GM21447 (cell line): Measurements from ENCODE around the gene ADAMTS19.
"Not testable (repeated sequence)": the region's sequence is repeated elsewhere in the genome, so short reads cannot be mapped to it uniquely, and the experiment has no call there.

Source experiments
- ATAC-seq: cut with Tn5 transposase; IDR thresholded peaks from one replicate; pipeline ENCODE4 v1.9.1; 2021; ENCODE audit not compliant: unreplicated experiment

The ADAMTS19 gene, protein sequence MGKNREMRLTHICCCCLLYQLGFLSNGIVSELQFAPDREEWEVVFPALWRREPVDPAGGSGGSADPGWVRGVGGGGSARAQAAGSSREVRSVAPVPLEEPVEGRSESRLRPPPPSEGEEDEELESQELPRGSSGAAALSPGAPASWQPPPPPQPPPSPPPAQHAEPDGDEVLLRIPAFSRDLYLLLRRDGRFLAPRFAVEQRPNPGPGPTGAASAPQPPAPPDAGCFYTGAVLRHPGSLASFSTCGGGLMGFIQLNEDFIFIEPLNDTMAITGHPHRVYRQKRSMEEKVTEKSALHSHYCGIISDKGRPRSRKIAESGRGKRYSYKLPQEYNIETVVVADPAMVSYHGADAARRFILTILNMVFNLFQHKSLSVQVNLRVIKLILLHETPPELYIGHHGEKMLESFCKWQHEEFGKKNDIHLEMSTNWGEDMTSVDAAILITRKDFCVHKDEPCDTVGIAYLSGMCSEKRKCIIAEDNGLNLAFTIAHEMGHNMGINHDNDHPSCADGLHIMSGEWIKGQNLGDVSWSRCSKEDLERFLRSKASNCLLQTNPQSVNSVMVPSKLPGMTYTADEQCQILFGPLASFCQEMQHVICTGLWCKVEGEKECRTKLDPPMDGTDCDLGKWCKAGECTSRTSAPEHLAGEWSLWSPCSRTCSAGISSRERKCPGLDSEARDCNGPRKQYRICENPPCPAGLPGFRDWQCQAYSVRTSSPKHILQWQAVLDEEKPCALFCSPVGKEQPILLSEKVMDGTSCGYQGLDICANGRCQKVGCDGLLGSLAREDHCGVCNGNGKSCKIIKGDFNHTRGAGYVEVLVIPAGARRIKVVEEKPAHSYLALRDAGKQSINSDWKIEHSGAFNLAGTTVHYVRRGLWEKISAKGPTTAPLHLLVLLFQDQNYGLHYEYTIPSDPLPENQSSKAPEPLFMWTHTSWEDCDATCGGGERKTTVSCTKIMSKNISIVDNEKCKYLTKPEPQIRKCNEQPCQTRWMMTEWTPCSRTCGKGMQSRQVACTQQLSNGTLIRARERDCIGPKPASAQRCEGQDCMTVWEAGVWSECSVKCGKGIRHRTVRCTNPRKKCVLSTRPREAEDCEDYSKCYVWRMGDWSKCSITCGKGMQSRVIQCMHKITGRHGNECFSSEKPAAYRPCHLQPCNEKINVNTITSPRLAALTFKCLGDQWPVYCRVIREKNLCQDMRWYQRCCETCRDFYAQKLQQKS

GRCh38 chr5:129459777-129460671 is at the start of gene ADAMTS19:
ADAMTS19 (plus strand) TSS chr5:129460298; CDS start chr5:129460392, 94 bp downstream.
- ATAC-seq = no peak

GRCh38 chr5:129410488-129410887 is 49.6 kb upstream of the ADAMTS19 start:
- no peak for ATAC-seq

DNA sequence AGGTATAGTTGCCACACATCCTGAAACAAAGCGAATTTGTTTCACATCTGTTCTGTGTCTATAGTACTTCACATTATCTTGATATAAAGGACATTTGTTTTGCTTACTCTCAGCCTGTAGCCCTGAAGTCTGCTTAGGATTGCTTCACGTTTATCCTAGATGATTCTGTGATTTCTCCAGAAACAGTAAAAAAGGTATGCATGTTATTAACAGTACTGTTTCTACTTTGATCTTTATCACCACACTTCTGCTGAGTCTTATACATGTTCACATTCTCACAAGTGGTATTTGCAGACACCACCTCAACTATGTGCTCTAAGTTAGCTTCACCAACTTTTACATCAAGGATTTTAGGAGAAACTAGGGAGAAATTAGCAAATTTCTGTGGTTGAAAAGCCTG is 47.4 kb upstream of the ADAMTS19 start:
- no peak for ATAC-seq

- no peak for ATAC-seq
Observed at GRCh38 chr5:129413570-129413969, 46.5 kb upstream of the ADAMTS19 start.

GRCh38 chr5:129419292-129419691 is 40.8 kb upstream of the ADAMTS19 start:
- no peak for ATAC-seq

DNA sequence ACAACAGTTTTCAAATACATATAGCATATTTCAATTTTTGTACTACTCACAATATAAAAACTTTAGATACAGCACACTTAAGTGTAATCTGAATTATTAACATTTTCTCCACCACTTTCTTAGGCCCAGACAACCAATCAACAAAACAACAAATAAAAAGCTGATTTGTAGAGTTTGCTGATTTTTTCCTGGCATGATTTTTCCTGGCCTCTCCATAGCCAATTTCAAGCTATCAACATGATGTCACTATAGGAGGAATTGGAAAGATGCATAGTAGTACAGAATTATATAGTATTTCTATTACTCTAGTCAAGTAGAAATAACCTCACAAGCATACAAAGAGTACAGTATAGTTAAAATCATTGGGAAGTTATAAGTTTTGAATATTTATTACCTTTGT is 35.1 kb upstream of the ADAMTS19 start:
- no peak for ATAC-seq

GRCh38 chr5:129426071-129426470 is 34.0 kb upstream of the ADAMTS19 start:
- no peak for ATAC-seq

GRCh38 chr5:129428636-129429035 is 31.5 kb upstream of the ADAMTS19 start:
- ATAC-seq = not testable (repeated sequence)

- no peak for ATAC-seq
Observed at GRCh38 chr5:129431406-129431805, 28.7 kb upstream of the ADAMTS19 start.

DNA sequence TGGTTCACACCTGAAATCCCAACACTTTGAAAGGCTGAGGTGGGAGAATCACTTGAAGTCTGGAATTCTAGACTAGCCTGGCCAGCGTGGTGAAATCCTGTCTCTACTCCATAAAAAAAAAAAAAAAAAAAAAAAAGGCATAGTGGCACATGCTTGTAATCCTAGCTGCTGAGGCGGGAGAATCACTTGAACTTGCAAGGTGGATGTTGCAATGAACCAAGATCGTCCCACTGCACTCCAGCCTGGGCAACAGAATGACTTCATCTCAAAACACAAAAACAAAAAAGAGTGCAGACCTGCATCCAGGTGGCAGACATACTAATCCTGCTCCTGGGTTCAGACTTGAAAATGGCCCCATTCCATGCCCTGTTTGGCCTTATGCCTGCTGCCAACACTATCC is 21.8 kb upstream of the ADAMTS19 start:
- ATAC-seq = no peak

- ATAC-seq = no peak
Observed at GRCh38 chr5:129440424-129440823, 19.7 kb upstream of the ADAMTS19 start.

DNA sequence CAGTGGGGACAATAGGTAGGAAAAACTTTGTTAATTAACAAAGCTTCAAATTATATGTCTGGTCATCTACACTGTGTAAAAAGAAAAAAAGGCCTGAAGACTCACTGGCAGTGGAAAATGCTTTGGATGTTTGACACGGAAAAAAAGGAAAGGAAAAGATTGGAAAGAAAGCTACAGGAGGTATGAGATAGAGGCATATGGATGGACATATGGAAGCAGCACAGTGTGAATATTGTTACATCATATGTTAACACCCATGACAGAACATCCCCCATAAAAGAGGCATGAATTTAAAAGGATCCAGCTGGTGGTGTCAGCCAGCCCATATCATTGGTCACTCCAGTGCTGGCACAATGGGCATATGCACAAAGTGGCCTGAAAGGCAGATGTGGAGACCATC is 19.0 kb upstream of the ADAMTS19 start:
- no peak for ATAC-seq

GRCh38 chr5:129445379-129445778 is 14.7 kb upstream of the ADAMTS19 start:
- no peak for ATAC-seq

DNA sequence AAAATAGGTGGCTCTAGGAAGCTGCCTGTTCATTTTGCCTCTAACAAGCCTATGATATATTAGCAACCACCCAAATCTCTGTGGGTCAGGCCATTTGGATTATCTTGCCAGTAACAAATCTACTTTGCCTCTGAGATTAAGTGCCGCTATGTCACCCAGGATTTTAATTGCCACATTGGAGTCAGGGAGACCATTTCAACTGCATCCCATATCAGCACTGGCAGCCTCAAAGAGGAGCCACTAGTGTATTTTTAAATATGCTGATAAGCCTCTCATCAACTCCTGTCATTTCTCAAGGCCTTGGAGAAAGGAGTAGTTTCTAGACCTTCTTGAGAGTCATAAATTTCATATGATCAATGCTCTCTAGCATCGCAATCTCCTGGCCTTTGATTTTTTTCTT is 12.1 kb upstream of the ADAMTS19 start:
- no peak for ATAC-seq

GRCh38 chr5:129448654-129449053 is 11.4 kb upstream of the ADAMTS19 start:
- no peak for ATAC-seq

- ATAC-seq = no peak
Observed at GRCh38 chr5:129454461-129454860, 5.6 kb upstream of the ADAMTS19 start.

DNA sequence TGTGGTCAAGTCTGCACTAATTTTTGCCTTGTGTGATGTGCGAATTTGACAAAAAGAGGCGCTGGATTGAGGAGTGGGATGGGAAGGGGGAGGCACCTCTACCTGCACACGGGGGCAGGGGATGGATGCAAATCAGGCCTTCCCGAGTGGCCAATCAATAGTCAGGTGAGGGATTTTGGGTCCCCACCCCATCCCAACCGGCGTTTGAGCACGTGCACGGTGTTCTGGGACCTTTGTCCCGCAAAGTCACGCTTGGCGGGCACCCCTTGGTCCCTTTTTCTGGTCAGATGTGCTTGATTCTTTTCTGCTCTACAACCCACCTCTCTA is 685 bp upstream of the ADAMTS19 start:
- no peak for ATAC-seq

GRCh38 chr5:129460672-129460935 is 506 bp downstream of the ADAMTS19 start:
- ATAC-seq = no peak

DNA sequence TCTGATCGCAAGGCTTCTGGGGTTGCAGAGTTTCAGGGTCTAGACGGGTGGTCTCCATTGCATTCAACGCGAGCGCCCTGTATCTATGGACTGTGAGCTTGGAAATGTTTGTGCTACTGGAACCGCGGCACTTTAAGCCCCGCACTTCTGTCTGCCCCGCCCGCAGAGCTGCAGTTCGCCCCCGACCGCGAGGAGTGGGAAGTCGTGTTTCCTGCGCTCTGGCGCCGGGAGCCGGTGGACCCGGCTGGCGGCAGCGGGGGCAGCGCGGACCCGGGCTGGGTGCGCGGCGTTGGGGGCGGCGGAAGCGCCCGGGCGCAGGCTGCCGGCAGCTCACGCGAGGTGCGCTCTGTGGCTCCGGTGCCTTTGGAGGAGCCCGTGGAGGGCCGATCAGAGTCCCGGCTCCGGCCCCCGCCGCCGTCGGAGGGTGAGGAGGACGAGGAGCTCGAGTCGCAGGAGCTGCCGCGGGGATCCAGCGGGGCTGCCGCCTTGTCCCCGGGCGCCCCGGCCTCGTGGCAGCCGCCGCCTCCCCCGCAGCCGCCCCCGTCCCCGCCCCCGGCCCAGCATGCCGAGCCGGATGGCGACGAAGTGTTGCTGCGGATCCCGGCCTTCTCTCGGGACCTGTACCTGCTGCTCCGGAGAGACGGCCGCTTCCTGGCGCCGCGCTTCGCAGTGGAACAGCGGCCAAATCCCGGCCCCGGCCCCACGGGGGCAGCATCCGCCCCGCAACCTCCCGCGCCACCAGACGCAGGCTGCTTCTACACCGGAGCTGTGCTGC is 1.0 kb downstream of the ADAMTS19 start:
- ATAC-seq = no peak

- ATAC-seq = no peak
Observed at GRCh38 chr5:129461711-129462332, 1.7 kb downstream of the ADAMTS19 start.
